ENCODE measurements around the gene PTPRM. TPM values are rescaled to one million over a fixed set of nuclear protein-coding genes. Genes with fewer than 3 reads are reported as not detected.

The PTPRM gene
- total RNA-seq, 1 experiment from 2014 or later = 42.3 TPM

GRCh38 chr18:8362863-8363262 lies 795.7 kb downstream of the PTPRM start:
- intact Hi-C loops (cut with micrococcal nuclease; ENCODE audit: unreplicated experiment) = loop anchor here (10.0 kb wide), 1 partner anchor 278 kb away; no protein-coding TSS in a partner anchor
- H3K27me3 Mint-ChIP-seq (ENCODE audit: unreplicated experiment) = no peaks in the 10 kb centered on the region

GRCh38 chr18:8364385-8364784 lies 797.3 kb downstream of the PTPRM start:
- Mint-ChIP-seq H3K9me3 (ENCODE audit: low read depth, unreplicated experiment) (no peaks in the 10 kb centered on the region), H3K4me1 (ENCODE audit: low read depth, unreplicated experiment) (no peaks in the 10 kb centered on the region), H3K4me3 (ENCODE audit: low read depth, unreplicated experiment) (no peak overlapping the region), H3K27ac (ENCODE audit: unreplicated experiment) (no peak overlapping the region), H3K36me3 (ENCODE audit: insufficient read depth, unreplicated experiment) (peaks cover 5% of the 10 kb centered on the region), H3K27me3 (ENCODE audit: unreplicated experiment) (no peaks in the 10 kb centered on the region)
- DNase-seq = no peak
- BruUV-seq (replicated peaks) = no TSS peak
- intact Hi-C loops (cut with micrococcal nuclease; ENCODE audit: unreplicated experiment) = loop anchor here (10.0 kb wide), 1 partner anchor 280 kb away; no protein-coding TSS in a partner anchor
- TF ChIP-seq CTCF (IDR thresholded peaks at IDR 0.05; ENCODE audit: unreplicated experiment) = no peak
- CTCF ChIA-PET = no interaction called here

More at GRCh38 chr18:8362863-8363262, 795.7 kb downstream of the PTPRM start:
- BruUV-seq (replicated peaks) = no TSS peak
- no peaks in the 10 kb centered on the region for H3K9me3 Mint-ChIP-seq (ENCODE audit: low read depth, unreplicated experiment)
- no peak overlapping the region for H3K4me3 Mint-ChIP-seq (ENCODE audit: low read depth, unreplicated experiment)
- no peak overlapping the region for H3K27ac Mint-ChIP-seq (ENCODE audit: unreplicated experiment)
- CTCF ChIA-PET = interaction anchor here (0.7 kb wide), 1 partner anchor 288 kb away, joined by 3 read pairs; no protein-coding TSS in a partner anchor
- TF ChIP-seq CTCF (IDR thresholded peaks at IDR 0.05; ENCODE audit: unreplicated experiment) = no peak
- no peak for DNase-seq
- H3K36me3 Mint-ChIP-seq (ENCODE audit: insufficient read depth, unreplicated experiment) = peaks cover 5% of the 10 kb centered on the region
- H3K4me1 Mint-ChIP-seq (ENCODE audit: low read depth, unreplicated experiment) = no peaks in the 10 kb centered on the region

- TF ChIP-seq CTCF (IDR thresholded peaks at IDR 0.05; ENCODE audit: unreplicated experiment) = no peak
- CTCF ChIA-PET = no interaction called here
- BruUV-seq (replicated peaks) = no TSS peak
- intact Hi-C loops (cut with micrococcal nuclease; ENCODE audit: unreplicated experiment) = loop anchor here (10.0 kb wide), 1 partner anchor 280 kb away; no protein-coding TSS in a partner anchor
- DNase-seq = no peak
- H3K36me3 Mint-ChIP-seq (ENCODE audit: insufficient read depth, unreplicated experiment) = peaks cover 5% of the 10 kb centered on the region
- H3K27me3 Mint-ChIP-seq (ENCODE audit: unreplicated experiment) = no peaks in the 10 kb centered on the region
- no peak overlapping the region for H3K4me3 Mint-ChIP-seq (ENCODE audit: low read depth, unreplicated experiment)
- H3K4me1 Mint-ChIP-seq (ENCODE audit: low read depth, unreplicated experiment) = no peaks in the 10 kb centered on the region
- no peaks in the 10 kb centered on the region for H3K9me3 Mint-ChIP-seq (ENCODE audit: low read depth, unreplicated experiment)
- no peak overlapping the region for H3K27ac Mint-ChIP-seq (ENCODE audit: unreplicated experiment)
Measured at GRCh38 chr18:8365006-8365405, 797.9 kb downstream of the PTPRM start.

- DNase-seq = no peak
- H3K36me3 Mint-ChIP-seq (ENCODE audit: insufficient read depth, unreplicated experiment) = peaks cover 5% of the 10 kb centered on the region
- no TSS peak for BruUV-seq (replicated peaks)
- intact Hi-C loops (cut with micrococcal nuclease; ENCODE audit: unreplicated experiment) = loop anchor here (10.0 kb wide), 1 partner anchor 281 kb away; no protein-coding TSS in a partner anchor
- no peak overlapping the region for H3K27ac Mint-ChIP-seq (ENCODE audit: unreplicated experiment)
- no peaks in the 10 kb centered on the region for H3K4me1 Mint-ChIP-seq (ENCODE audit: low read depth, unreplicated experiment)
- no peak overlapping the region for H3K4me3 Mint-ChIP-seq (ENCODE audit: low read depth, unreplicated experiment)
- H3K27me3 Mint-ChIP-seq (ENCODE audit: unreplicated experiment) = no peaks in the 10 kb centered on the region
- CTCF ChIA-PET = interaction anchor here (0.6 kb wide), 1 partner anchor 13 kb away, joined by 3 read pairs; no protein-coding TSS in a partner anchor
- no peaks in the 10 kb centered on the region for H3K9me3 Mint-ChIP-seq (ENCODE audit: low read depth, unreplicated experiment)
- TF ChIP-seq CTCF (IDR thresholded peaks at IDR 0.05; ENCODE audit: unreplicated experiment) = no peak
Measured at GRCh38 chr18:8365528-8365927, 798.4 kb downstream of the PTPRM start.

Measured in Calu3 (cell line).